ENCODE measurements around the gene UVSSA. TPM values are rescaled to one million over a fixed set of nuclear protein-coding genes. Genes with fewer than 3 reads are reported as not detected.
A peak's percentile ranks its signal among the peaks of the same experiment; 100 is the strongest.

The UVSSA gene
- total RNA-seq, 4 donors from 2014 or later, result 8.5 to 13.2 (median 12.3) TPM

GRCh38 chr4:1356181-1356998, 9.4 kb downstream of the UVSSA start:
- H3K4me3 ChIP-seq, result no peak overlapping the region
- peaks cover 0 to 22% of the 10 kb centered on the region in 2 donors for H3K36me3 ChIP-seq
- intact Hi-C loops (cut with DNase I; ENCODE audit: low total_unique reads), result no loop called here
- peaks cover 3% of the 10 kb centered on the region in 2 donors for H3K4me1 ChIP-seq
- no peaks in the 10 kb centered on the region for H3K9me3 ChIP-seq
- ATAC-seq (no peak), DNase-seq (peak in 1 of 2 donors; percentile 38)
- no peaks in the 10 kb centered on the region for H3K27me3 ChIP-seq
- in situ Hi-C loops (cut with MboI; ENCODE audit: low sequenced_read_pairs in 4 of 4), result loop anchor here in 3 of 4 donors (10.0 to 25.0 kb wide), 3 partner anchors 219 to 281 kb away; no protein-coding TSS in a partner anchor
- no peak for TF ChIP-seq POLR2A (IDR thresholded peaks at IDR 0.05)
- TF ChIP-seq CTCF (IDR thresholded peaks at IDR 0.05 in 4 of 5, conservative IDR thresholded peaks at IDR 0.05 in 1 of 5), result peak; percentile 55 to 87 (median 73)
- H3K27ac ChIP-seq, result no peak overlapping the region

GRCh38 chr4:1357356-1358248, 10.6 kb downstream of the UVSSA start:
- H3K4me3 ChIP-seq, result no peak overlapping the region
- H3K36me3 ChIP-seq, result peaks cover 0 to 18% of the 10 kb centered on the region in 2 donors
- ATAC-seq, result no peak
- no peak overlapping the region for H3K27ac ChIP-seq
- H3K4me1 ChIP-seq, result no peaks in the 10 kb centered on the region
- no peak for DNase-seq
- H3K27me3 ChIP-seq, result no peaks in the 10 kb centered on the region
- in situ Hi-C loops (cut with MboI; ENCODE audit: low sequenced_read_pairs in 4 of 4), result loop anchor here in 3 of 4 donors (10.0 to 25.0 kb wide), 3 partner anchors 220 to 280 kb away; no protein-coding TSS in a partner anchor
- intact Hi-C loops (cut with DNase I; ENCODE audit: low total_unique reads), result no loop called here
- TF ChIP-seq CTCF (IDR thresholded peaks at IDR 0.05 in 4 of 5, conservative IDR thresholded peaks at IDR 0.05 in 1 of 5) (no peak), POLR2A (IDR thresholded peaks at IDR 0.05) (no peak)
- no peaks in the 10 kb centered on the region for H3K9me3 ChIP-seq

GRCh38 chr4:1358421-1359143, 11.6 kb downstream of the UVSSA start:
- H3K27me3 ChIP-seq, result no peaks in the 10 kb centered on the region
- DNase-seq (no peak), ATAC-seq (no peak)
- H3K4me3 ChIP-seq, result no peak overlapping the region
- intact Hi-C loops (cut with DNase I; ENCODE audit: low total_unique reads) (no loop called here), in situ Hi-C loops (cut with MboI; ENCODE audit: low sequenced_read_pairs in 4 of 4) (loop anchor here in 3 of 4 donors (10.0 to 25.0 kb wide), 3 partner anchors 221 to 279 kb away; no protein-coding TSS in a partner anchor)
- H3K4me1 ChIP-seq, result no peaks in the 10 kb centered on the region
- H3K9me3 ChIP-seq, result no peaks in the 10 kb centered on the region
- no peak overlapping the region for H3K27ac ChIP-seq
- peaks cover 0 to 12% of the 10 kb centered on the region in 2 donors for H3K36me3 ChIP-seq
- TF ChIP-seq POLR2A (IDR thresholded peaks at IDR 0.05) (no peak), CTCF (IDR thresholded peaks at IDR 0.05 in 4 of 5, conservative IDR thresholded peaks at IDR 0.05 in 1 of 5) (no peak)

GRCh38 chr4:1359144-1359501, 12.1 kb downstream of the UVSSA start:
- H3K4me3 ChIP-seq, result no peak overlapping the region
- no peak for ATAC-seq
- H3K9me3 ChIP-seq, result no peaks in the 10 kb centered on the region
- intact Hi-C loops (cut with DNase I; ENCODE audit: low total_unique reads), result no loop called here
- TF ChIP-seq CTCF (IDR thresholded peaks at IDR 0.05 in 4 of 5, conservative IDR thresholded peaks at IDR 0.05 in 1 of 5) (no peak), POLR2A (IDR thresholded peaks at IDR 0.05) (no peak)
- no peak for DNase-seq
- no peaks in the 10 kb centered on the region for H3K27me3 ChIP-seq
- no peaks in the 10 kb centered on the region for H3K4me1 ChIP-seq
- peaks cover 0 to 12% of the 10 kb centered on the region in 2 donors for H3K36me3 ChIP-seq
- in situ Hi-C loops (cut with MboI; ENCODE audit: low sequenced_read_pairs in 4 of 4), result loop anchor here in 3 of 4 donors (10.0 to 25.0 kb wide), 3 partner anchors 222 to 278 kb away; no protein-coding TSS in a partner anchor
- no peak overlapping the region for H3K27ac ChIP-seq

All from gastrocnemius medialis (tissue), 4 donors.